ENCODE measurements around the gene CCDC137.

- TF ChIP-seq, protein P1, sequence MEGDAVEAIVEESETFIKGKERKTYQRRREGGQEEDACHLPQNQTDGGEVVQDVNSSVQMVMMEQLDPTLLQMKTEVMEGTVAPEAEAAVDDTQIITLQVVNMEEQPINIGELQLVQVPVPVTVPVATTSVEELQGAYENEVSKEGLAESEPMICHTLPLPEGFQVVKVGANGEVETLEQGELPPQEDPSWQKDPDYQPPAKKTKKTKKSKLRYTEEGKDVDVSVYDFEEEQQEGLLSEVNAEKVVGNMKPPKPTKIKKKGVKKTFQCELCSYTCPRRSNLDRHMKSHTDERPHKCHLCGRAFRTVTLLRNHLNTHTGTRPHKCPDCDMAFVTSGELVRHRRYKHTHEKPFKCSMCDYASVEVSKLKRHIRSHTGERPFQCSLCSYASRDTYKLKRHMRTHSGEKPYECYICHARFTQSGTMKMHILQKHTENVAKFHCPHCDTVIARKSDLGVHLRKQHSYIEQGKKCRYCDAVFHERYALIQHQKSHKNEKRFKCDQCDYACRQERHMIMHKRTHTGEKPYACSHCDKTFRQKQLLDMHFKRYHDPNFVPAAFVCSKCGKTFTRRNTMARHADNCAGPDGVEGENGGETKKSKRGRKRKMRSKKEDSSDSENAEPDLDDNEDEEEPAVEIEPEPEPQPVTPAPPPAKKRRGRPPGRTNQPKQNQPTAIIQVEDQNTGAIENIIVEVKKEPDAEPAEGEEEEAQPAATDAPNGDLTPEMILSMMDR (conservative IDR thresholded peaks at IDR 0.05 in 1 of 2, IDR thresholded peaks at IDR 0.05 in 1 of 2; ENCODE audit: low read depth in 1 of 2, low read length in 2 of 2) = no peak
- TF ChIP-seq EZH2 (IDR thresholded peaks at IDR 0.05; ENCODE audit: low read length, missing control alignments) = no peak
These were observed 24.6 kb upstream of the CCDC137 start for GRCh38 chr17:81641825-81642489.
